GM21528 (cell line): ENCODE results near the gene PRKCB.
"Not testable (repeated sequence)": the region's sequence is repeated elsewhere in the genome, so short reads cannot be mapped to it uniquely, and the experiment has no call there.

ENCODE experiments used
- ATAC-seq: cut with Tn5 transposase; IDR thresholded peaks from one replicate; pipeline ENCODE4 v1.9.1; 2021; ENCODE audit warnings: mild to moderate bottlenecking, moderate library complexity; ENCODE audit not compliant: unreplicated experiment, low FRiP score

The PRKCB gene

GRCh38 chr16:24146518-24146917, 310.7 kb downstream of the PRKCB start:
- ATAC-seq = no peak

DNA sequence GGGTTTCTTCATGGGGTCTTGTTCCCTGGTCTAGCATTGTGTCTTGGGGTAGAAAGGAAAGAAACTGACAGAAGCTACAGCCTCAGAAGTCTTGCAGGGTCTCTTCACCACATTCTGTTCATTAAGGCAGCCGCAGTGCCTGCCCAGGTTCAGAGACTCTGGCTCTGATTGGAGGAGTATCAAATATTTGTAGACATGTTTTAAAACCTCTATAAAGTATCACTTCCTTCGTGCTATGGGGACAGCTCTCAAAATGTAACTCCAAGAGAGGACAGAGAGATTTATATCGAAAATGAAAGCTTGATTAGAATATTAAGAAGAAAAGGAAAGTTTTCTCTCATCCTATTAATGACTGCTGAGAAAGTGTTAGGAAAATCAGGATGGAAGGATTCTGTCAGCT, 313.3 kb downstream of the PRKCB start:
- ATAC-seq = no peak

DNA sequence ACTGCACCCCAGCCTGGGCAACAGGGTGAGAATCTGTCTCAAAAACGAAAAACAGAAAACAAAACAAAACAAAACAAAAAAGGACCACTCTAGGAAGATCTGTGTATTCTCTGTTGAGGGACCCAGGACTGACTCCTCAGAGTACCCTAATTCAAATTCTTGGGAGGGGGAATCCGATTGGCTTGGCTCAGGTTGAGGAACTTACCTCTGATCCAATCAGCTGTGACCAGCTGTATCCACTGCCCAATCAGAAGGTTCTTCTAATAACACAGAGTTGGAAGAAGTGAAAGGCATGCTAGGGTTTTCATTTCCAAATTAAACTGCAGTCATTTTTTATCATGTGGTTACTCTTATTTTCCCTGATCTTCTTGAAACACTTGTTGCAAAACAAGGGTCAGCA, 314.5 kb downstream of the PRKCB start:
- no peak for ATAC-seq

- ATAC-seq = no peak
Measured at GRCh38 chr16:24151482-24151939, 315.7 kb downstream of the PRKCB start.

DNA sequence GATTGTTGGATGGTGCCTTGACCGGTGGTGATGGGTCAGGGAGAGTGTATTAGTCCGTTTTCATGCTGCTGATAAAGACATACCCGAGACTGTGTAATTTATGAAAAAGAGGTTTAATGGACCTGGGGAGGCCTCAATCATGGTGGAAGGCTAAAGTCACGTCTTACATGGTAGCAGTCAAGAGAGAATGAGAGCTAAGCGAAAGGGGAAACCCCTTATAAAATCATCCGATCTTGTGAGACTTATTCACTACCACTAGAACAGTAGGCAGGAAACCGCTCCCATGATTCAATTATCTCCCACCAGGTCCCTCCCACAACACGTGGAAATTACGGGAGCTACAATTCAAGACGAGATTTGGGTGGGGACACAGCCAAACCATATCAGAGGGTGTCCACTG, 316.3 kb downstream of the PRKCB start:
- not testable (repeated sequence) for ATAC-seq

DNA sequence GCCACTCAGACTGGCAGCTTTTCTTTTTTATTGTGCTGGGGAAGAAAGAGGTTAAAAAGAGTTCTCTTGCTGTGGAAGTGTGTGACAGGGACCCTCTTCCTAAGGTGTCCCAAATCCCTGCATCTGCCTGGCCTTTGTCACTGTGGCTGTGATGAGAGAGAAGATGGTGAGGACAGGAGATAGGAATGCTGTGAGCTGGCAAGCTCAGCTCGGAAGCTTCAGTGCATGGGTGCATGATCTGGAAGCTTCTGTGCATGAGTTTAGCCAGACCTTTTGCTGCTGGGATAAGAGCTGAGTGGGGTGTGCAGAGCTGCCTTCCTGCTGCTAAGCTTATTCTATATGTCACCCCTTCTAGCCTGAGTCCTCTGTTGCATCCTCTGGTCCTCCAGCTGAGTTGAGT, 317.0 kb downstream of the PRKCB start:
- ATAC-seq = no peak

GRCh38 chr16:24156777-24157176, 321.0 kb downstream of the PRKCB start:
- no peak for ATAC-seq

DNA sequence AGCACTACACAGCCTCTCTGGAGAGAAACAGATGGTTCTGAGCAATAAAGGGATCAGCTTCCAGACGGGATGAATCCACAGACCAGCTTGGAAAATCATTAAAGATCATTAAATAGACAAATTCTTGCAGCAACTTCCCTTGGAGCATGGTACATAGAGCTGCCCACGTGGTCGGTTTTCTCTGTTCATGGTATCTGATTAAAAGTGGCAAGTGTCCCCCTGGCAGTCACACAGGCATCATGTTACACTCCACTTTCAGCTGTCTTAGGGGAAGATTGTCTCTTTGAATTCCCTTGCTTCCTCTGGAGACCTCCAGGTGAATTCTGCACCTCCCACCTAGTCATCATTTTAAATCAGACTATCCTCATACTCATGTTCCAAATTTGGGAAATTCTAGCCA, 328.2 kb downstream of the PRKCB start:
- ATAC-seq = no peak

GRCh38 chr16:24164416-24164815, 328.6 kb downstream of the PRKCB start:
- no peak for ATAC-seq

DNA sequence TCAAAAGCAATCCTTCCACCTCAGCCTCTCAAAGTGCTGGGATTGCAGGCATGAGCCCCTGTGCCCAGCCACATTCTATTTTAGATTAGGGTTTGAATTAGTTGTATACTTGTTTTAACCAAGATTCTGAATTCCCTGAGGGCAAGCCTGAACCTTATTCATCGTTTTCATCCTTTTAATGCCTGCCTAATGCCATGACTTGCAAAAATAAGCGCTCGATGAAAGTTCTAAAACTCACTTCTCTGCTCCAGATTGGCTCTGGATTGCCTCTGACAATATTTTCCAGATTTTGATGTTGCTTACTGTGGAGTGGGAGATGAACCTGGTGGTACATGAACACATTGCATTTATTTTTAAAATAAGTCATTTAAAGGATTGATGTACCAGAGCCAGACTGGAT, 329.5 kb downstream of the PRKCB start:
- ATAC-seq = no peak

- ATAC-seq = no peak
Measured at GRCh38 chr16:24166661-24167528, 331.1 kb downstream of the PRKCB start.

DNA sequence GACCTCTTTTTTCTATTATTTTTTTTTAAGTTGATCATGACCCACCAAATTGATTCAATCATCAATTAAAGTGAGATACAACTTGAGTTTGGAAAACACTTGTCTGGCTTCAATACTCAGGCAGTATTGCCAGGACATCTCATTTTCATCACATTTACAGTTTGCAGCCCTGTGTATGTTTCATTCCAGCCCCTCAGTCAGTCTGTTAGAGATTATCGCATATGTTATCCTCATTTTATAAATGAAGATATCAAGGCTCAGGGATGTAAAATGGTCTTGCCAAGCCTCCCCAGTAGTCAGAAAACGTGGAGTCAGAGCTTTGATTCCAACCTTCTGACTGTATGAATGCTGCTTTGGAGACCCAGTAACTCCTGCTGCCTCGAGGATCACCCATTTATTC, 333.1 kb downstream of the PRKCB start:
- no peak for ATAC-seq

GRCh38 chr16:24170407-24170806, 334.6 kb downstream of the PRKCB start:
- no peak for ATAC-seq

GRCh38 chr16:24174504-24174903, 338.7 kb downstream of the PRKCB start:
- no peak for ATAC-seq

GRCh38 chr16:24174957-24175356, 339.2 kb downstream of the PRKCB start:
- no peak for ATAC-seq

- no peak for ATAC-seq
Measured at GRCh38 chr16:24178496-24178895, 342.7 kb downstream of the PRKCB start.

GRCh38 chr16:24180451-24180850, 344.7 kb downstream of the PRKCB start:
- no peak for ATAC-seq

- no peak for ATAC-seq
Measured at GRCh38 chr16:24188021-24188542, 352.3 kb downstream of the PRKCB start.

DNA sequence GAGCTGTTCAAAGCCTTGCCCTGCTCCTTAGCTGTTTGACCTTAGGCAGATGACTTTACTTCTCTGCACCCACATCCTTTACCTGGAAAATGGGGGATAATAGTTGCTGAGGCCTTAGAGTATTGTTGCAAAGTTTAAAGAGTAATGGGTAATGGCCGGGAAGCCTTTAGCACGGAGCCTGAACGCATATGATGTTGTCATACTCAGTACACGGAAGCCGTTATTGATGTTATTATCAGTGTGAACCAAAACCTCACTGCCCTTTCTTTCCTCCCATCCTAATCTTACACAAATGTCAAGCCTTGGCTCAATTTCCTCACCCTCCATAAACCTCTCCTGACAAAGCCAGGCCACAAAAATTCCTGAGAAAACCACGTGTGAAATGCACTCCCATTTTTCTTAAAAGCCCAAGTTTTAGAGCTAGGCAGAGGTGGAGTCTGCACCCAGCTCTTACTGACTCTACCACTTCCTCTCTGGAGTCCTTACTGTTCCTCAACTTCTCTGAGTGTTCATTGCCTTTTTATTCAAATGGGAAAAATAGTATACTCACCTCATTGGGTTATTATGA, 353.1 kb downstream of the PRKCB start:
- no peak for ATAC-seq

GRCh38 chr16:24189941-24190340, 354.2 kb downstream of the PRKCB start:
- no peak for ATAC-seq

GRCh38 chr16:24191876-24192402, 356.2 kb downstream of the PRKCB start:
- ATAC-seq = no peak

DNA sequence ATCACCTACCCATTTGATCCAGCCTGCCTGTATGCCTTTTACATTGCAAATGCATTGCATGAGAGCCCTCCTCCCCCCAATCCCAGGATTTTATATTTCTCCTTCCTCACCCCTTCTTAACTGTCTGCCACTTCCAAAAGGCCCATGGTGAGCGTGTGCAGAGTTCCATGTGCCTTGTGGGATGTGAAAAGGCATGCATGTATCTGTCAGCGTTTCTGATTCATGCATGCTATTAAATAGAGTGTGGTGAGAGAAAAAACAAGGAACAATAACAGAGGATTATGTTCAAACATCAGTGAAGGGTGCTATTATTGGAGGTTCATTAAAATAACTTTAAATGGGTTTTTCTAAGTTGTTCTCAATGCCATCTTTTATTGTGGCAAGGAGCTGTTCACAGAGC, 359.4 kb downstream of the PRKCB start:
- no peak for ATAC-seq
